ENCODE data around the gene CD164L2.
"Not testable (repeated sequence)": the region's sequence is repeated elsewhere in the genome, so short reads cannot be mapped to it uniquely, and the experiment has no call there.

- not testable (repeated sequence) for TF ChIP-seq POLR2AphosphoS5 (IDR thresholded peaks at IDR 0.05; ENCODE audit: borderline replicate concordance, low read depth, low read length); EZH2 (IDR thresholded peaks at IDR 0.05)
These were observed 1.7 kb upstream of the CD164L2 start for GRCh38 chr1:27384797-27385196.
